ENCODE measurements around the gene SLBP.

The SLBP gene

GRCh38 chr4:1749370-1749769 lies 37.3 kb upstream of the SLBP start:
- H3K4me3 ChIP-seq (ENCODE audit: low read depth, low read length), result no peak overlapping the region
- in situ Hi-C loops (cut with HindIII; ENCODE audit: low sequenced_read_pairs), result no loop called here
- no peak for DNase-seq (ENCODE audit: low read depth)
- no peak for TF ChIP-seq CTCF (IDR thresholded peaks at IDR 0.05; ENCODE audit: low read depth, low read length, missing control alignments)

GRCh38 chr4:1748465-1748995 lies 36.4 kb upstream of the SLBP start:
- no peak overlapping the region for H3K4me3 ChIP-seq (ENCODE audit: low read depth, low read length)
- in situ Hi-C loops (cut with HindIII; ENCODE audit: low sequenced_read_pairs), result no loop called here
- no peak for DNase-seq (ENCODE audit: low read depth)
- peak; percentile 70 for TF ChIP-seq CTCF (IDR thresholded peaks at IDR 0.05; ENCODE audit: low read depth, low read length, missing control alignments)

GRCh38 chr4:1747603-1747967 lies 35.5 kb upstream of the SLBP start:
- TF ChIP-seq CTCF (IDR thresholded peaks at IDR 0.05; ENCODE audit: low read depth, low read length, missing control alignments), result no peak
- in situ Hi-C loops (cut with HindIII; ENCODE audit: low sequenced_read_pairs), result no loop called here
- no peak overlapping the region for H3K4me3 ChIP-seq (ENCODE audit: low read depth, low read length)
- no peak for DNase-seq (ENCODE audit: low read depth)

GRCh38 chr4:1746919-1747602 lies 34.9 kb upstream of the SLBP start:
- no peak for TF ChIP-seq CTCF (IDR thresholded peaks at IDR 0.05; ENCODE audit: low read depth, low read length, missing control alignments)

DNA sequence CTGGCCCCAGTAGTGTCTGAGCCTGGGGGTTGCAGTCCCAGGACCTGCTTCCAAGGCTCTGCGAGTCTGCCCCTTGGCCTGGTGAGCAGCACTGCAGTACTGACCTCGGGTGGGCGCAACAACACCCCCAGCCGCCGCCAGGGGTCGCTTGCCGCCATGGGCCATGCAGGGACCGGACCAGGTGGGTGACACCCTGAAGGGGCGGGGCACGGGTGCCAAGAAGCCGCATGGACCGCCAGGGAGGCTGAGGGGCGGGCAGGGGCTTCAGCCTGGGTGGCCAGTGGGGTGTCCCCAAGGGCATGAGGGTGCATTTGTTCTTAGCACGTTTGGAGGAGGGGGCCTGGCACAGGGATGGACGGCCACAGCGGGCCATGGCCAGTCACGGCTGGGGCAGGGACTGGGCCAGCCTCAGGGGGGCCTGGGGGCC lies 34.2 kb upstream of the SLBP start:
- TF ChIP-seq CTCF (IDR thresholded peaks at IDR 0.05; ENCODE audit: low read depth, low read length, missing control alignments), result peak; percentile 87
- peak; percentile 22 for DNase-seq (ENCODE audit: low read depth)
- in situ Hi-C loops (cut with HindIII; ENCODE audit: low sequenced_read_pairs), result no loop called here
- H3K4me3 ChIP-seq (ENCODE audit: low read depth, low read length), result no peak overlapping the region

More at GRCh38 chr4:1746919-1747602, 34.9 kb upstream of the SLBP start:
- in situ Hi-C loops (cut with HindIII; ENCODE audit: low sequenced_read_pairs), result no loop called here
- H3K4me3 ChIP-seq (ENCODE audit: low read depth, low read length), result no peak overlapping the region
- no peak for DNase-seq (ENCODE audit: low read depth)

DNA sequence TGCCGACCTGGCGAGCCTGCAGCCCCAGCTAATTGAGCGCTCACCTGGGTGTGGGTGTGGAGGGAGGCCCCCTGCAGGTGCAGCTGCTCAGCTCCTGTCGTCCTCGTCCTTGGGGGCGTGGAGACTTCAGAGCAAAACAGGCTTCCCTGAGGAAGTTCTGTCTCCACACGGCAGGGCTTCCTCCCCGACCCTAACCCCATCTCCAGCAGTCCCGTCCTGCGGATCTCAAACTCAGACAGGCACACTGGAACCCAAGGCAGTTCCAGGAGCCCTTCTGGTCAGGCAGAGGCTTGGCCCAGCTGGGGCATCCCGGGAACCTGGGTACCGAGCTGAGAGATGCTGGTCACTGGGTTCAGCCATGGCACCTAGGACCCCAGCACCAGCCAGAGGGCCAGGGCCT lies 33.6 kb upstream of the SLBP start:
- in situ Hi-C loops (cut with HindIII; ENCODE audit: low sequenced_read_pairs), result no loop called here
- no peak overlapping the region for H3K4me3 ChIP-seq (ENCODE audit: low read depth, low read length)
- DNase-seq (ENCODE audit: low read depth), result no peak
- TF ChIP-seq CTCF (IDR thresholded peaks at IDR 0.05; ENCODE audit: low read depth, low read length, missing control alignments), result no peak

Measured in astrocyte of the cerebellum (primary cell).